ENCODE measurements around the gene NTMT2.

NTMT2 gene

GRCh38 chr1:170198090-170198489 is 52.3 kb downstream of the NTMT2 start:
- H3K4me1 ChIP-seq (ENCODE audit: insufficient read depth, low read length, poor library complexity, severe bottlenecking), result peaks cover 3% of the 10 kb centered on the region
- H3K4me2 ChIP-seq (ENCODE audit: low read depth, low read length, poor library complexity, severe bottlenecking), result no peak overlapping the region
- no peaks in the 10 kb centered on the region for H3K79me2 ChIP-seq (ENCODE audit: insufficient read depth, low read length)
- H3K27me3 ChIP-seq (ENCODE audit: insufficient read depth, low read length, poor library complexity, severe bottlenecking), result no peaks in the 10 kb centered on the region
- no peaks in the 10 kb centered on the region for H4K20me1 ChIP-seq (ENCODE audit: insufficient read depth, low read length, poor library complexity, severe bottlenecking)
- no peaks in the 10 kb centered on the region for H3K36me3 ChIP-seq (ENCODE audit: insufficient read depth, low read length)
- TF ChIP-seq EZH2phosphoT487 (IDR thresholded peaks at IDR 0.05; ENCODE audit: borderline replicate concordance) (no peak), CTCF (conservative IDR thresholded peaks at IDR 0.05; ENCODE audit: low read length) (no peak)
- no peak overlapping the region for H3K4me3 ChIP-seq (ENCODE audit: low read length, poor library complexity, severe bottlenecking)
- H3K9me2 ChIP-seq (replicated peaks; ENCODE audit: low read depth, low read length), result no peaks in the 10 kb centered on the region
- H3K9me3 ChIP-seq (ENCODE audit: insufficient read depth, low read depth, low read length), result no peaks in the 10 kb centered on the region
- no peak overlapping the region for H2AFZ ChIP-seq (ENCODE audit: low read length)
- H3F3A ChIP-seq (ENCODE audit: low read depth), result no peaks in the 10 kb centered on the region
- H3K9ac ChIP-seq (ENCODE audit: low read depth, low read length, poor library complexity, severe bottlenecking), result no peak overlapping the region

DNA sequence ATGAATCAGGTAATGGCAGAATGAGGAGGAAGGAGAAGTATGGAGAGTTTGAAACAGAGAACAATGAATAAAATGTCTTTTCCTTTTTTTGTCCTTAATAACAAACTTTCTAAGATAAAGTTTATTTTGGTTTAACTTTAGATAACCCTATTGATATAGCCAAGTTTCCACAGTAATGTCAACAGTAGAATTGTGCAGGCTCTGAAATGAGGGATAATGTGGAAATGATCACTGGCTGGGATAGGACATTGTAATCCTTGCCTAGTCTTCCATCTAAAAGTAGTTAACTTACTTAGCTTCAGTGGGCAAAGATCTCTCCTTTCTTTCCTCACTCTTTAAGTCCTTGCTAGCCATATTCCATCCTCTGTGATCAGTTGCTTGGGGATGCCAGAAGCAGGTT is 52.8 kb downstream of the NTMT2 start:
- Histone ChIP-seq H3K27me3 (ENCODE audit: insufficient read depth, low read length, poor library complexity, severe bottlenecking) (no peaks in the 10 kb centered on the region), H3K9me3 (ENCODE audit: insufficient read depth, low read depth, low read length) (no peaks in the 10 kb centered on the region), H2AFZ (ENCODE audit: low read length) (no peak overlapping the region), H3K9ac (ENCODE audit: low read depth, low read length, poor library complexity, severe bottlenecking) (no peak overlapping the region), H3K4me2 (ENCODE audit: low read depth, low read length, poor library complexity, severe bottlenecking) (no peak overlapping the region), H3K79me2 (ENCODE audit: insufficient read depth, low read length) (no peaks in the 10 kb centered on the region), H3K4me3 (ENCODE audit: low read length, poor library complexity, severe bottlenecking) (no peak overlapping the region), H3K4me1 (ENCODE audit: insufficient read depth, low read length, poor library complexity, severe bottlenecking) (peaks cover 3% of the 10 kb centered on the region), H3F3A (ENCODE audit: low read depth) (no peaks in the 10 kb centered on the region), H3K9me2 (replicated peaks; ENCODE audit: low read depth, low read length) (no peaks in the 10 kb centered on the region), H4K20me1 (ENCODE audit: insufficient read depth, low read length, poor library complexity, severe bottlenecking) (no peaks in the 10 kb centered on the region), H3K36me3 (ENCODE audit: insufficient read depth, low read length) (no peaks in the 10 kb centered on the region)
- no peak for TF ChIP-seq EZH2phosphoT487 (IDR thresholded peaks at IDR 0.05; ENCODE audit: borderline replicate concordance)
- TF ChIP-seq CTCF (conservative IDR thresholded peaks at IDR 0.05; ENCODE audit: low read length), result no peak

DNA sequence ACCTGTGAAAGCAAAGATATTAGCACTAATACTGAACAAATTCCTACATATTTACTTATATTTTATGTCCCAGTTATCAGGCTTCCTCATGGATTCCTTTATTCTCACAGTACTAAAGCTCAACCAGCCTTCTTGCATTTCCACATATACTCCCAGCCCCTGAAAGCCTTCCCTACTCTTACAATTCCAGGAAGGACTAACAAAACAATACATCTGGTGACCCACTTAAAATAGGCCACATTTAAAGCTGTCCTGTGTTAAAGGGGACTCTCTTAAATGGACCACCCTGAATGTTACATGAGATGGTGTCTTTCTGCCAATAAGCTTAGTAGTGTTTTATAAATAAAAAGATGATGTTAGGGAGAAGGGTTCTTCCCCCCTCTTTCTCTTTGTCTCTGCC is 54.4 kb downstream of the NTMT2 start:
- no peak overlapping the region for H3K4me2 ChIP-seq (ENCODE audit: low read depth, low read length, poor library complexity, severe bottlenecking)
- no peaks in the 10 kb centered on the region for H3K9me2 ChIP-seq (replicated peaks; ENCODE audit: low read depth, low read length)
- H3K27me3 ChIP-seq (ENCODE audit: insufficient read depth, low read length, poor library complexity, severe bottlenecking), result no peaks in the 10 kb centered on the region
- no peaks in the 10 kb centered on the region for H3K79me2 ChIP-seq (ENCODE audit: insufficient read depth, low read length)
- peak overlapping the region; percentile 20; the same call in 1 of the 2 replicates for H2AFZ ChIP-seq (ENCODE audit: low read length)
- peaks cover 3% of the 10 kb centered on the region for H3K4me1 ChIP-seq (ENCODE audit: insufficient read depth, low read length, poor library complexity, severe bottlenecking)
- no peaks in the 10 kb centered on the region for H4K20me1 ChIP-seq (ENCODE audit: insufficient read depth, low read length, poor library complexity, severe bottlenecking)
- TF ChIP-seq CTCF (conservative IDR thresholded peaks at IDR 0.05; ENCODE audit: low read length), result no peak
- H3K4me3 ChIP-seq (ENCODE audit: low read length, poor library complexity, severe bottlenecking), result no peak overlapping the region
- H3K36me3 ChIP-seq (ENCODE audit: insufficient read depth, low read length), result no peaks in the 10 kb centered on the region
- H3K9ac ChIP-seq (ENCODE audit: low read depth, low read length, poor library complexity, severe bottlenecking), result no peak overlapping the region
- no peaks in the 10 kb centered on the region for H3K9me3 ChIP-seq (ENCODE audit: insufficient read depth, low read depth, low read length)
- no peaks in the 10 kb centered on the region for H3F3A ChIP-seq (ENCODE audit: low read depth)

Data from Loucy (cell line).